Measurements from ENCODE around the gene PSEN1. TPM values are rescaled to one million over a fixed set of nuclear protein-coding genes. Genes with fewer than 3 reads are reported as not detected.

PSEN1 gene
- polyA plus RNA-seq, 1 donor (not counting 4 experiments of a cell fraction or from before 2014, with no cell fraction given): 32.6 TPM

DNA sequence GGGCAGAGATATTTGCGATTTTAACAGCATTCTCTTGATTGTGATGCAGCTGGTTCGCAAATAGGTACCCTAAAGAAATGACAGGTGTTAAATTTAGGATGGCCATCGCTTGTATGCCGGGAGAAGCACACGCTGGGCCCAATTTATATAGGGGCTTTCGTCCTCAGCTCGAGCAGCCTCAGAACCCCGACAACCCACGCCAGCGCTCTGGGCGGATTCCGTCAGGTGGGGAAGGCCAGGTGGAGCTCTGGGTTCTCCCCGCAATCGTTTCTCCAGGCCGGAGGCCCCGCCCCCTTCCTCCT is 271 bp upstream of the PSEN1 start:
- DNase-seq (ENCODE audit: low read depth, low spot score): no peak
- Histone ChIP-seq H3K4me3 (ENCODE audit: control insufficient read depth in 2 of 3, extremely low read depth in 1 of 3, insufficient read depth in 2 of 3, low read depth in 1 of 3, low read length in 3 of 3) (peak overlapping the region; percentile 87 to 95 (median 90)), H3K4me1 (ENCODE audit: control insufficient read depth, extremely low read depth, insufficient read depth, low read length) (peaks cover 8% of the 10 kb centered on the region), H3K9me3 (ENCODE audit: control insufficient read depth, low read depth, low read length) (no peaks in the 10 kb centered on the region), H3K79me2 (ENCODE audit: control insufficient read depth, insufficient read depth, low read length) (peaks cover 38% of the 10 kb centered on the region), H4K20me1 (ENCODE audit: control insufficient read depth, extremely low read depth, insufficient read depth, low read length) (no peaks in the 10 kb centered on the region), H3K27ac (ENCODE audit: control insufficient read depth, insufficient read depth, low read length) (peak overlapping the region; percentile 92), H3K9me1 (ENCODE audit: control insufficient read depth, extremely low read depth, insufficient read depth, low read length) (no peaks in the 10 kb centered on the region), H3K27me3 (ENCODE audit: control insufficient read depth, extremely low read depth, insufficient read depth, low read length) (no peaks in the 10 kb centered on the region), H3K9ac (ENCODE audit: control insufficient read depth, extremely low read depth, insufficient read depth, low read length) (peak overlapping the region; percentile 95), H3K4me2 (ENCODE audit: control insufficient read depth, extremely low read depth, insufficient read depth, low read depth, low read length) (peak overlapping the region; percentile 86), H3K36me3 (ENCODE audit: control insufficient read depth in 2 of 2, extremely low read depth in 1 of 2, insufficient read depth in 2 of 2, low read length in 2 of 2) (peaks cover 0 to 2% of the 10 kb centered on the region in 2 experiments), H2AFZ (ENCODE audit: control insufficient read depth, low read length) (peak overlapping the region; percentile 84)
- dilution Hi-C loops (cut with MboI; ENCODE audit: extremely low pct_ligation_motif_present, low sequenced_read_pairs): no loop called here
- TF ChIP-seq EZH2 (IDR thresholded peaks at IDR 0.05; ENCODE audit: low read length): no peak
- TF ChIP-seq, protein P1, sequence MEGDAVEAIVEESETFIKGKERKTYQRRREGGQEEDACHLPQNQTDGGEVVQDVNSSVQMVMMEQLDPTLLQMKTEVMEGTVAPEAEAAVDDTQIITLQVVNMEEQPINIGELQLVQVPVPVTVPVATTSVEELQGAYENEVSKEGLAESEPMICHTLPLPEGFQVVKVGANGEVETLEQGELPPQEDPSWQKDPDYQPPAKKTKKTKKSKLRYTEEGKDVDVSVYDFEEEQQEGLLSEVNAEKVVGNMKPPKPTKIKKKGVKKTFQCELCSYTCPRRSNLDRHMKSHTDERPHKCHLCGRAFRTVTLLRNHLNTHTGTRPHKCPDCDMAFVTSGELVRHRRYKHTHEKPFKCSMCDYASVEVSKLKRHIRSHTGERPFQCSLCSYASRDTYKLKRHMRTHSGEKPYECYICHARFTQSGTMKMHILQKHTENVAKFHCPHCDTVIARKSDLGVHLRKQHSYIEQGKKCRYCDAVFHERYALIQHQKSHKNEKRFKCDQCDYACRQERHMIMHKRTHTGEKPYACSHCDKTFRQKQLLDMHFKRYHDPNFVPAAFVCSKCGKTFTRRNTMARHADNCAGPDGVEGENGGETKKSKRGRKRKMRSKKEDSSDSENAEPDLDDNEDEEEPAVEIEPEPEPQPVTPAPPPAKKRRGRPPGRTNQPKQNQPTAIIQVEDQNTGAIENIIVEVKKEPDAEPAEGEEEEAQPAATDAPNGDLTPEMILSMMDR (optimal IDR thresholded peaks at IDR 0.05 in 1 of 3, IDR thresholded peaks at IDR 0.05 in 1 of 3, conservative IDR thresholded peaks at IDR 0.05 in 1 of 3; ENCODE audit: extremely low read depth in 1 of 3, insufficient read depth in 2 of 3, low read length in 3 of 3): no peak
- no peak for FAIRE-seq

DNA sequence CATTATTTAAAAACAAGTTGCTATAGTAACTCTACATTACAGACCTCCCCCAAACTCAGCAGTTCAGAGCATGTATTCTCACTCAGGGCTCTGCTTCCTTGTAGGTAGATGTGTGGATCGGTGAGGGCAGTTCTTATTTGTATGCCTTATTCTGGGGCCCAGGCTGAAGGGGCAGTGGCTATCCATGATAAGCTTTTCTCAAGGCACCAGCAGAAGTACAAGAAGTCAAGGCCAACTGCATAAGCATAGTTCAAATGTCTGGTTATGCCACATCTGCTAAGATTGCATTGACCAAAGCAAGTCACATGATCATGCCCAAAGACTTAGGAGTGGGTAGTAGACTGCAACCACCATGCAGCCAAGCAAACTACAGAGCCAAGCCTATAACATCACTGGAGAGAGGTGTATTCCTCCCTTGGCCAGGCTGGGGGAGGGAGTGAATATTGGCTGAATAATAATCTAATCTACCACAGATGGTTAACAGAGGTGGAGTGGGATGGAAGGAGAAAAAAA is 4.6 kb downstream of the PSEN1 start:
- H3K36me3 ChIP-seq (ENCODE audit: control insufficient read depth in 2 of 2, extremely low read depth in 1 of 2, insufficient read depth in 2 of 2, low read length in 2 of 2): peaks cover 0 to 2% of the 10 kb centered on the region in 2 experiments
- H3K9me3 ChIP-seq (ENCODE audit: control insufficient read depth, low read depth, low read length): no peaks in the 10 kb centered on the region
- DNase-seq (ENCODE audit: low read depth, low spot score) (no peak), FAIRE-seq (no peak)
- H3K27me3 ChIP-seq (ENCODE audit: control insufficient read depth, extremely low read depth, insufficient read depth, low read length): no peaks in the 10 kb centered on the region
- H3K9me1 ChIP-seq (ENCODE audit: control insufficient read depth, extremely low read depth, insufficient read depth, low read length): peaks cover 2% of the 10 kb centered on the region
- peaks cover 81% of the 10 kb centered on the region for H3K79me2 ChIP-seq (ENCODE audit: control insufficient read depth, insufficient read depth, low read length)
- no peak overlapping the region for H3K4me3 ChIP-seq (ENCODE audit: control insufficient read depth in 2 of 3, extremely low read depth in 1 of 3, insufficient read depth in 2 of 3, low read depth in 1 of 3, low read length in 3 of 3)
- H4K20me1 ChIP-seq (ENCODE audit: control insufficient read depth, extremely low read depth, insufficient read depth, low read length): peaks cover 2% of the 10 kb centered on the region
- no peak overlapping the region for H3K9ac ChIP-seq (ENCODE audit: control insufficient read depth, extremely low read depth, insufficient read depth, low read length)
- peaks cover 8% of the 10 kb centered on the region for H3K4me1 ChIP-seq (ENCODE audit: control insufficient read depth, extremely low read depth, insufficient read depth, low read length)
- no peak overlapping the region for H3K4me2 ChIP-seq (ENCODE audit: control insufficient read depth, extremely low read depth, insufficient read depth, low read depth, low read length)
- no peak for TF ChIP-seq EZH2 (IDR thresholded peaks at IDR 0.05; ENCODE audit: low read length)
- TF ChIP-seq, protein P1 (optimal IDR thresholded peaks at IDR 0.05 in 1 of 3, IDR thresholded peaks at IDR 0.05 in 1 of 3, conservative IDR thresholded peaks at IDR 0.05 in 1 of 3; ENCODE audit: extremely low read depth in 1 of 3, insufficient read depth in 2 of 3, low read length in 3 of 3): no peak
- H2AFZ ChIP-seq (ENCODE audit: control insufficient read depth, low read length): no peak overlapping the region
- dilution Hi-C loops (cut with MboI; ENCODE audit: extremely low pct_ligation_motif_present, low sequenced_read_pairs): no loop called here
- H3K27ac ChIP-seq (ENCODE audit: control insufficient read depth, insufficient read depth, low read length): no peak overlapping the region
